Breast epithelium (tissue), 3 donors: ENCODE data around the gene OSBPL9.

ENCODE experiments used
- CTCF ChIP-seq, 3 donors: fragments of 450-650 bp; IDR thresholded peaks; one replicate each; pipeline ENCODE4 v1.5.1; 2016 to 2017; ENCODE audit warnings: antibody characterized with exemption in 3 of 3, mild to moderate bottlenecking in 3 of 3, moderate library complexity in 3 of 3
- POLR2AphosphoS5 ChIP-seq, 3 donors: sonication (generic); formaldehyde crosslinking; IDR thresholded peaks; one replicate each; pipeline ENCODE4 v1.6.1; 2017; ENCODE audit warnings: antibody characterized with exemption in 3 of 3

- TF ChIP-seq CTCF (IDR thresholded peaks at IDR 0.05) (no peak), POLR2AphosphoS5 (IDR thresholded peaks at IDR 0.05) (no peak)
These were observed 26.5 kb downstream of the OSBPL9 start for GRCh38 chr1:51643362-51643761.
